Endometrium (tissue), 2 donors: ENCODE data around the gene HBG2.
"Not testable (repeated sequence)": the region's sequence is repeated elsewhere in the genome, so short reads cannot be mapped to it uniquely, and the experiment has no call there.

Experiments
- FAIRE-seq: peaks from 2 replicates; lab custom pipeline; 2012; peaks lifted over from hg19 to GRCh38; lab: Jason Lieb, UNC
- donor health status: control.
- donor health status: control.

Gene HBG2

DNA sequence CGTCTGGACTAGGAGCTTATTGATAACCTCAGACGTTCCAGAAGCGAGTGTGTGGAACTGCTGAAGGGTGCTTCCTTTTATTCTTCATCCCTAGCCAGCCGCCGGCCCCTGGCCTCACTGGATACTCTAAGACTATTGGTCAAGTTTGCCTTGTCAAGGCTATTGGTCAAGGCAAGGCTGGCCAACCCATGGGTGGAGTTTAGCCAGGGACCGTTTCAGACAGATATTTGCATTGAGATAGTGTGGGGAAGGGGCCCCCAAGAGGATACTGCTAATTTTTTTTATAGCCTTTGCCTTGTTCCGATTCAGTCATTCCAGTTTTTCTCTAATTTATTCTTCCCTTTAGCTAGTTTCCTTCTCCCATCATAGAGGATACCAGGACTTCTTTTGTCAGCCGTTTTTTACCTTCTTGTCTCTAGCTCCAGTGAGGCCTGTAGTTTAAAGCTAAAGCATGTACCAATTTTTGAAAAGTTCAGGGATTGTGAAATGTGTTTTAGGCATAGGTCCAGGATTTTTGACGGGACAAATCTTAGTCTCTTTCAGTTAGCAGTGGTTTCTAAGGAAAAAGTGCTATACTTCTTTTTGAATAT is 4.7 kb downstream of the HBG2 start, which contains the start of gene HBG1:
TSS of gene HBG1 (minus strand) at position 51 of the 590 bp plus-strand sequence. CDS start 53 bp downstream, outside the sequence.
- not testable (repeated sequence) for FAIRE-seq

DNA sequence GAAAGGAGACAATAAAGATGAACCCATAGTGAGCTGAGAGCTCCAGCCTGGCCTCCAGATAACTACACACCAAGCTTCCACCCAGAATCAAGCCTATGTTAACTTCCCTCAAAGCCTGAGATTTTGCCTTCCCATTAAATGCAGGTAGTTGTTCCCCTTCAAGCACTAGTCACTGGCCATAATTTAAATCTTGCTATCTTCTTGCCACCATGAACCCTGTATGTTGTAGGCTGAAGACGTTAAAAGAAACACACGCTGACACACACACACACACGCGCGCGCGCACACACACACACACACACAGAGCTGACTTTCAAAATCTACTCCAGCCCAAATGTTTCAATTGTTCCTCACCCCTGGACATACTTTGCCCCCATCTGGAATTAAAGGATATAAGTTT is 6.1 kb downstream of the HBG2 start:
- not testable (repeated sequence) for FAIRE-seq

DNA sequence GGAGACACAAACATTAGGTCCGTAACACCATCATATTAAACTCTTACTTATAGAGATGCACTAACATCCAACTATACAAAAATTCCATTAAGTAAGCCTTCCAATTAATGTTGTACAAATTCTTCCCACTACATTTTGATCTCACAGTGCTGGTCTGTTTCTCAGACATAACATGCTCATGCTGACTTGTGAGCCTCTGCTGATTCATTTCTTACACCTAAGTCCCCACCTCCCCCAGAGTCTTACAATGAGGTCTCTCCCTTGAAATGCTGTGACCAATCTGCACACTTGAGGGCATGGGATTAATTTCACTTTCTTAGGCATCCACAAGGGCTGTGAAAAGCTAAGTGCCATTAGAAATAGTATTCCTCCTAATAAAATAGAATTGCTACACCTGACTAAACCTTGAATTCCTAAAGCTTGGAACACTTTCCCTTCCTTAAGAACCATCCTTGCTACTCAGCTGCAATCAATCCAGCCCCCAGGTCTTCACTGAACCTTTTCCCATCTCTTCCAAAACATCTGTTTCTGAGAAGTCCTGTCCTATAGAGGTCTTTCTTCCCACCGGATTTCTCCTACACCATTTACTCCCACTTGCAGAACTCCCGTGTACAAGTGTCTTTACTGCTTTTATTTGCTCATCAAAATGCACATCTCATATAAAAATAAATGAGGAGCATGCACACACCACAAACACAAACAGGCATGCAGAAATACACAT is 6.9 kb downstream of the HBG2 start:
- no peak for FAIRE-seq

DNA sequence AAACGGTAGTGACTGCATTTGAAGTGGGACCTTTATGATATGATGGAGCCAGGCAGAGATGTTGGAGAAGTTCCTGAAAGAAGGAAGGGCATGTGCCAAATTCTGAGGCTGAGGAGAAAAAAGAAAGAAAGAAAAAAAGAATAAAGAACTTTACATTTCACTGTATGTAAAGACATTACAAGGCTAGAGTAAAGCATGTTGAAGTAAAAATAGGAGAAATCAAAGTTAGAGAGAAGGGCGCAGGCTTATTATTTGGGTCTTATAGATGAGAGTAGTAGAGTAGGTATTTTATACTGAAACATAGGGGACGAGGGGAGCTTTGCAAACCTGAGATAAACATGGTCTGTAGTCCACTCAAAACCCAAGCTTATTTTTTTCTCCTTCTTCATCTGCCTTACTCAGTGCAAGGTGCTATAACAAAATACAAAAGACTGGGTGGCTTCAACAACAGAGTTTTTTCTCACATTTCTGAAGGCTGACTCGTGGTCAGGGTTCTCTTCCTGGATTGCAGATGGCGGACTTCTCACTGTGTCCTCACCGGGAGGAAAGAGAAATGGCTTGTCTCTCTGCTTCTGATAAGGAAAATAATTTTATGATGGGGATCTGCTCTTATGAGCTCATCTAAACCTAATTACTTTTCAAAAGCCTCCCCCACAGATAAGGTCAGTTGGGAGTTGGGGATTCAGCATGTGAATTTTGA is 7.7 kb downstream of the HBG2 start:
- FAIRE-seq: no peak

DNA sequence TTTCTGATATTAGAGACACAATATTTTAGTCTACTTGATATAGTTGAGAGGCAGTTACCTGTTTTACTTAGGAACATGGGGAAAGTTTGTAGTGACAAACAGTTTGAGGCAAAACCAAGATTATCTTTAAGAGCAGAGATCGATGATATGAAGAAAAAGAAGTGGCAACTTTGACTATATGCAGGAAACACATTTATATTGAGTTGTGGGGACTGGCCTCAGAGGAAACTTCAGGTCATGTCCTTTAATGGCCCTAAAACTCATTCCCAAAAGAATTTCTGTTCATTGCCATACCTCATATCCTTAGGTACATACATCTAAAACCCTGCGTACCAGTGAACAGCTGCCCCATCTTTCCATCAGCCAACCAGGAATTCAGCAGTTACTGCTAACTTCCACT is 9.4 kb downstream of the HBG2 start:
- FAIRE-seq: no peak

DNA sequence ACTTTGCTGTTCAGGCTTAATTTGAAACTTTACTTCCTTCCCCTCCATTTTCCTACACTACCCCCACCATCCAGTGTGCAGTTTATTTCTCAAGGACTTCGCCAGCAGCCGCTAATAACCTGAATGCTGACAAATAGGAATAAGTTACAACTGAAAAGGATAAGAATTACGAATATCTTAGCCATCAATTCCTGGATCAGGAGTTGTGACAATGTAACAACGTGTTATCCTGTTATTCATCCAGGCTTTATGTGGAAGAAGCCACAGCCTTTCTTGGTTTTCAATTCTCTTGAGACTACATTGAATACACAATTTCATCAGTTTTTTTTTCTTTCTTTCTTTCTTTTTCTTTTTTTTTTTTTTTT is 10.8 kb downstream of the HBG2 start:
- no peak for FAIRE-seq

DNA sequence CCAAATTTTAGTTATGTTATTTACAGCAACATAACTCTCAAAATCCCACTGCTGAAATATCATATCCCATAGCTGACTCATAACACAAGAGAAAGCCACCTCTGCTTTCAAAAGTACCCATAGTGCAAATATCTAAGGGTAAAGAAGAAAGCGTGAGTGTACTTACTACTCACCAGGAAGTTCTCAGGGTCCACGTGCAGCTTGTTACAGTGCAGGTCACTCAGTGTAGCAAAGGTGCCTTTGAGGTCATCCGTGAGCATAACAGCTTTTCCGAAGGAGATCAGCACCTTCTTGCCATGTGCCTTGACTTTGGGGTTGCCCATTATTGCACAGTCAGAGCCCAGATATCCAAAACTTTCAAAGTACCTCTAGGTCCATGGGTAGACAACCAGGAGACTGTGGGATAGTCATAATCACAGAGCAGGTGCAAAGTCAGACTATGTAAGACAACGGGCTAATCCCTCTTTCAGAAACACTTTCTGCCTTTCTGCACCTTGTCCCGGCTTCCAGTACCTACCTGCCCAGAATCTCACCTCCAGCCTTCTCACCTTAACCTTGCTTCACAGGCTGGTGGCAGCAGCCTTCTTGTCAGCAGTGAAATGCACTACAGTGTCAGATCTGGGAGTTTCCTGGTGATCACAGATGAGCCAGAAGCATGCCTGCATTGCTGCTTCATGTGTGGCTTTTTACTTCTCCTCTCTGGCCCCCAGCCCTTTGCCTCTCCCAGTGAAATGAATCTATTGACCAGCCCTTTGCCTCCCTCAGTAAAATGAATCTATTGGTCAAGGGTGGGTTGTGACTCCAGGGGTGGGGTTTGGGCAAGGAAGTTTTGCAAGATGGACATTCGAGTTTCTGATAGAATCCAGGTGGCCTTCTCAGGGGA is 11.4 kb downstream of the HBG2 start:
- no peak for FAIRE-seq

DNA sequence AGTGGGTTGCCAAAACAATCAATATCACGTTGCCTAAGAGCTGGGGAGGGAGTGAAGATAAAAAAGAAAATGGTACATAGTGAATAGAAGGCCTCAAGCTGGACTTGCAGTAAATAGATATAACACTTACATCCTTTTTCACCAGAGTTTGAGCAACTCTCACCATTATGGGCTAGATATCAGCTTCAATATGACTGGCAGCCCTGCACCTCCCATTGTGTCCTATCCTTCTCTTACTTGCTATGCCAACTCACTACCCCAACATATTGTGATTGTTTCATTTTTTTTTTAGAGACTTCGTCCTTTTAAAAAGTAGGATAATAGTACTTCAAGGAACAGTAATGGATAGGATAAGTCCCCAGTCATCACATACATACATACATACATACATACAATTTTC is 12.4 kb downstream of the HBG2 start:
- FAIRE-seq: no peak

DNA sequence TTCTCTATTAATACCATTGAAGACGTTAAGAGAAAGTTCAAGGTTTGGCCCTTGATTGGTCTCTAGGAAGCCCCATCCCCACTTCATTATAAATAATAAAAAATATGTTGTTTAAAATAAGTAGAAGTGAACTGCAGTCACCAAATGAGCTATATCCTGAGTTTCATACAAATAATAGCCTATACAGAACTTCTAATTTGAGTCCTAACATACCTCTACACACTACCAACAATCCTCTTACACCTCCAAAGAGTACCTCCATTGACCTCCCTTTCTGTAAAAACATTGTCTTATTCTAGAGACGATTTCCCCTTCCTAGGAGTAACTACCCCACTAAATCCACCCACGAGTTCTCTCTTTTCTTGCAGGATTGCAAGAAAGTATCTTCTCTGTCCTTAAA is 13.1 kb downstream of the HBG2 start:
- no peak for FAIRE-seq

DNA sequence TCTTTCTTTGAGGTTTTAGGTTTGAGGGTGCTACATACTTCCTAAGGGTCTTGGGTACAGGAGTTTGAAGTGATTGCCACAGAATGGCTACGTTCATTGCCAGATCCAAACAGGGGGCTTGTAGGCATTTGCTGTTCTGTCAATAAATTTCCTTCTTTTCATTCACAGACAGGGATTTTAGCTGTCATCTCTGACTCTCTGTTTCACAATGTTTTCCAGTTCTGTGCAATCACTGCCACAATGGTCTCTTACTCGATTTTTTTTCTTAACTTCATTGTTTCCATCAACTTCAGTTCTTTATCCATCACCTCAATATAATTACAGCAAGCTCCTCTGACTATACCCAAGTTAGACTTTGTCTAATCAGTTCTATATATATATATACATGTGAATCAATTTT is 14.1 kb downstream of the HBG2 start:
- no peak for FAIRE-seq

DNA sequence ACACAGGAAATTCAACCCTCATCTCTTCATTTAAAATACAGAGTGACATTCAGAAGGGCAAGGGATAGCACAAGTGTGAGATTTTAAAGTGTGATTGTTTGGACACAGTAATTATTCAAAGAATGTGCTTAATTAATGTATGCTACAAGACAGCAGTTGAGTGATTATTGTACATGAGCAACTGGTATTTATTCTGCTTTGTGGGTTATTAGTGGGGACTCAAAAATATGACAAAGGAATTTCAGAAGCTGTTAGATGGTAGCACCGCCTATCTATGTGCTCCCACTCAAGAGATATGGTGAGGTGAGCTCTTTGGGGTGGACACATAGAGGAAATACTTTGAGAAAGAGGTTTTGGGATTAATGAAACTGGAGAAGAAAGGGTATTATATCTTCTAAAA is 14.5 kb downstream of the HBG2 start:
- no peak for FAIRE-seq

DNA sequence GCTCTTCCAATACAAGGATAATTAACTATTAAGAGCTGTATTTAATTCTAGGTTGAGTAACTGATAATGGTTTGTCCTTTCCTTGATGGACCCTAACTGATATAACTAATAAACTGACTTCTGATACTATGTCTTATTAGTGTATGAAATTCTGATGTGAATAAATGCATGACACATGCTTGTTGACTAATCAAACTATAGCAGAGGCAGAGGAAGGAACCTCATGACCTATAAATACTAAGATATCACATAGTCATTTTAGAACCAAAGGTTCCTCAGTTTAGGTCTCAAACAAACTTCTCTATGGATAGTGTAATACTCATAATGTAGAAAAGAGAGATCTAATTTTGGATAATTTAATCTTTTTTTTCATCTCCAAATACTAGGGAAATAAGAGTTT is 15.5 kb downstream of the HBG2 start:
- FAIRE-seq: no peak

DNA sequence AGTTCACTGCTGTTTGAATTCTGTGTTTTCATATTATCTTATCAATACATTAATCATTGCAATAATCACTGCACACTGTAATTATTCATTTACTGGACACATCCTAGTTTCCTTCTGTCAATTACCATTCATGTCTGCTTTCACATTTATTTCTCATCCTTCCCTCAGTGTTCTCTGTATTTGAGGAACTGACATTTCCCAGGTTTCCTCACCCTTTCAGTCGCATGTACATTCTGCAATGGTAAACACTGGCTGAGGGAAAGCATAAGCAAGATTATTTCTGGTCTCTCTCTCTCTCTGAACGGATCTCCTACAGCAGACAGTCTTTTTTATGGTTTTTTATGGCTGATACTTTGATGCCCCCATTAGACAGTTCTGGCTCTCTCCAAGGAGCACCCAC is 16.1 kb downstream of the HBG2 start:
- no peak for FAIRE-seq

DNA sequence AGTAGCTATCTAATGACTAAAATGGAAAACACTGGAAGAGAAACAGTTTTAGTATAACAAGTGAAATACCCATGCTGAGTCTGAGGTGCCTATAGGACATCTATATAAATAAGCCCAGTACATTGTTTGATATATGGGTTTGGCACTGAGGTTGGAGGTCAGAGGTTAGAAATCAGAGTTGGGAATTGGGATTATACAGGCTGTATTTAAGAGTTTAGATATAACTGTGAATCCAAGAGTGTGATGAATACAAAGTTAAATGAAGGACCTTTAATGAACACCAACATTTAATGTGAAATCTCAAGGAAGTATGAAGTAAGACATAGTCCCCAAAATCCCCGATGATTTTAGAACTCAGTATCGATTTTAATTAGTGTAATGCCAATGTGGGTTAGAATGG is 17.2 kb downstream of the HBG2 start:
- no peak for FAIRE-seq

DNA sequence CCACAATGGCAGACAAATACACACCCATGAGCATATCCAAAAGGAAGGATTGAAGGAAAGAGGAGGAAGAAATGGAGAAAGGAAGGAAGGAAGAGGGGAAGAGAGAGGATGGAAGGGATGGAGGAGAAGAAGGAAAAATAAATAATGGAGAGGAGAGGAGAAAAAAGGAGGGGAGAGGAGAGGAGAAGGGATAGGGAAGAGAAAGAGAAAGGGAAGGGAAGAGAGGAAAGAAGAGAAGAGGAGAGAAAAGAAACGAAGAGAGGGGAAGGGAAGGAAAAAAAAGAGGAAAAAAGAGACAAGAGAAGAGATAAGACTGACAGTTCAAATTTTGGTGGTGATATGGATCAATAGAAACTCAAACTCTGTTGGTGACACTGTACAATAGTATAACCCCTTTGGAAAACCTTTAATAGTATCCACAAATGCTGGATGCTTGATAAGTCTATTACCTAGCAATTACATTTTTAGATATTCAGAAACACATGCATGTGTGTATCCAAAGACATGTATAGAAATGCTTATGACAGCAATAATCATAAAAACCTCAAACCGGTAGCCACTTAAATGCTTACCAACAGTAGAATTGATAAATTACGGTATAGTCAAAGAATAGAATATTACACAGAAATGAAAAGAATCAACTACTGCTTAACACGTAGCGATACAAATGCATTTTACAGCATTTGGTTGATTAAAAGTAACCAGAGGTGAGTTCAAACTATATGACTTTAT is 19.1 kb downstream of the HBG2 start:
- FAIRE-seq: no peak

DNA sequence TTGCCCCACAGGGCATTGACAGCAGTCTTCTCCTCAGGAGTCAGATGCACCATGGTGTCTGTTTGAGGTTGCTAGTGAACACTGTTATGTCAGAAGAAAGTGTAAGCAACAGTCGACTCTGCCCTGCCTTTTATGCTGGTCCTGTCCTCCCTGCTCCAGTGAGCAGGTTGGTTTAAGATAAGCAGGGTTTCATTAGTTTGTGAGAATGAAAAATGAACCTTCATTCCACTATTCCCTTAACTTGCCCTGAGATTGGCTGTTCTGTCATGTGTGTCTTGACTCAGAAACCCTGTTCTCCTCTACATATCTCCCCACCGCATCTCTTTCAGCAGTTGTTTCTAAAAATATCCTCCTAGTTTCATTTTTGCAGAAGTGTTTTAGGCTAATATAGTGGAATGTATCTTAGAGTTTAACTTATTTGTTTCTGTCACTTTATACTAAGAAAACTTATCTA is 20.2 kb downstream of the HBG2 start, which contains the start of gene HBD:
TSS of gene HBD (minus strand) at position 103 of the 454 bp plus-strand sequence. CDS start at position 53, 50 bp downstream.
- no peak for FAIRE-seq

DNA sequence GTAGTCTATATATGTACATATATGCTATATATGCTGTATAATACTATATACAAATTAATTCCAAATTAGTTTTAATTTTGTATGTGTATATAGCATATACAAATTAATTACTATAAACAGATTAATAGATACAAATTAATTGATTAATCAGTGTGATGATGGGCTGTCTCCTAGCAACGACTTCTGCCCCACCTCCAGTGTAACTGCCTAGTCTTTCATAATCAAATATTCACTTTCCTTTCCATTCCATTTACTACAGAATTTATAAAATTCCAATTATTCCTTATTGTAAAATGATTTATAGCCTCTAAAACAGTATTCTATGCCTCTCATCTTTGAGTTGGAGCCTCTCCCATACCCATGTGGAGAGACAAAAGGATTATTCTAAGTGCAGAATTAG is 21.3 kb downstream of the HBG2 start:
- no peak for FAIRE-seq

DNA sequence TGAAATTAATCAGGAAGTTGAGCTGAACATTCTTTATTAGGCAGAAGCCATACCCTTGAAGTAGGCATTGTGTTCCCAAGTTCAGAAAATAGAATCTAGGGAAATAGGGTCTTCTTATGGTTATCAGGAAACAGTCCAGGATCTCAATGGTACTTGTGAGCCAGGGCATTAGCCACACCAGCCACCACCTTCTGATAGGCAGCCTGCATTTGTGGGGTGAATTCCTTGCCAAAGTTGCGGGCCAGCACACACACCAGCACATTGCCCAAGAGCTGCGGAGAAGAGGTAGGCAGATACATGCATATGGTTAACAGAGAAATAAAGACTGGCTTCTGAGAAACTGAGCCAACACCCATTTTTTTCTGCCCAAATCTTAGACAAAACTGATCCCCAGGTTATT is 21.8 kb downstream of the HBG2 start:
- no peak for FAIRE-seq

DNA sequence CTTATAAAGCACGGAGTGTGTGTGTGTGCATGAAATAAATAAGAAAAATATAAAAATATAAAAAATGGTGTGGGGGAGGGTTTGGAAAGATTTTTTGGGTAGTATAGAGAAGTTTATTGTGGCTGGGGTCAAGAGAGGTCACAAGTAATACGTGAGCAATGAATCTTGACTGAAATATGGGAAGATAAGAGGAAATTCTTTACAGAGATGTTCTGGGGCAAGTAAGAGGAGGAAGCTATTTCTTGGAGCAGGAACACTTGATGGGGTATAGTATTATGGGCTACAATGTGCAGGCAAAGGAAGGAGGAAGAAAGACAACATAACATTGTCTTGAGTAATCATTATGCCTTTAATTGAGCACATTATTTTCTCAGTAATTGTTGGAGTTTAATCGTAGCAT is 22.4 kb downstream of the HBG2 start:
- no peak for FAIRE-seq

DNA sequence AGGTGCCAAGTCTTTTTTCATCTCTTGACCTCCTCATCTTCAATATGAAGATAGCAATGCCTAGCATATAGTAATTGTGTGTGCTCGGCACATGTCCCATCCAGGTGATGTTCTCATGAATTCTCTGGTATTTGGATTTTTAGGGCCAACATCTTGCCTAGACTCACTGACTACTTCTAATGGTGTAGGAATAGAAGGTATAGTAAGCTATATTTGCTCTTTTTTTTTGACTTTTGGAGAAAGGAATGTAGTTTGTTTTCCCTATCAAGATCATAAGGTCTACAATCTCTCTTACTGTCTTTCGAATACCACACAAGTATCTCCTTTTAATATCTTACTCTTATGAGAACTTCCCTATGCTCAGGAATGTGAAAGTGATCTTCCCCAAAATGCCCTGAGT is 23.5 kb downstream of the HBG2 start:
- no peak for FAIRE-seq

DNA sequence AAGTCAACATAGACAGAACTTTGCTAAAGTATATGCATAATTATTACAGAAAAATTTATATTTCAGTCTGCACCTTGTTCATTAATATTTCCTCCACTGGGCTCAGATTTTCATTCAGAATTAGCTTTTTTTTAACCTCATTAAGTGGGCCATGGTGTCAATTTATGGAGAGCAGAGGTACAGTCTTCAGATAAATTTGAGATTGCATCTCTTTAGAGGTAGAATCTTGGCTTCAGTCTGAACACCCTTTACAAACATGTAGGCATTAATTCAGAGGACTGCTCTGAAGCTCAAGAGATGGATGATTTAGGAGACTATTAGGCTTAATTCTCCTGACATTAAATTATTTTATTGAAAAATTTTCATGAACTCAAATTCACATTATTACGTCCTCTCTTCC is 24.3 kb downstream of the HBG2 start:
- no peak for FAIRE-seq

DNA sequence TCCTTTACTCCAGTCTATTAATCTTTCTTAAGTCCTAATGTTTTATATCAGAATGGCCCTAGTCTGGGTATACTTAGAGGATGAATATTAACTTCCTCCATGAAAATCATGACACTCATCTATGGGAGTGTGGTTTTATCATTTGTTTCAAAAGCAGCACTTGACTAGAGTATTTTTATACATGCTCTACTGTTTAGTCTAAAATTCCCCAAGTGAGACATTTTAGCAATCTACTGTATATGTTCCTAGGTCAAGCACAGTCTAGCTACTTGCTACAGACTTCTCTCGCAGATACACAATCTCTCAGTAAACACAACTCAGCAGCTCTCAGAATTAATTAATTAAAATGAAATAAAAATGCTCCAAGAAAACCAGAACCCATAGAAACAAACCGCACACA is 24.8 kb downstream of the HBG2 start:
- no peak for FAIRE-seq
